Neural cell (in vitro differentiated cells): ENCODE results near the gene PCP4. TPM values are rescaled to one million over a fixed set of nuclear protein-coding genes. Genes with fewer than 3 reads are reported as not detected.

Experiments used
- H2AFZ ChIP-seq: fragments of 200-600, 300-800 bp; sonication (generic), shearing (Covaris generic); 2 replicates; pipeline ENCODE4 v1.6.0; 2014; ENCODE audit warnings: low read depth, mild to moderate bottlenecking, antibody characterized with exemption, low read length, moderate library complexity
- H3F3A ChIP-seq: fragments of 200-600 bp; shearing (Covaris generic); 2 replicates; pipeline ENCODE4 v1.6.1; 2016; ENCODE audit warnings: mild to moderate bottlenecking, moderate library complexity, mixed read lengths, antibody characterized with exemption, low read length; ENCODE audit not compliant: insufficient read depth, poor library complexity, severe bottlenecking
- H3K27ac ChIP-seq: fragments of 200-600, 300-800 bp; sonication (generic), shearing (Covaris generic); 2 replicates; pipeline ENCODE4 v1.5.1; 2014; ENCODE audit warnings: mild to moderate bottlenecking, low read length, moderate library complexity
- H3K27me3 ChIP-seq: fragments of 300-800, 200-600 bp; sonication (generic), shearing (Covaris generic); 2 replicates; pipeline ENCODE4 v1.6.0; 2014; ENCODE audit warnings: mild to moderate bottlenecking, low read depth, low read length, moderate library complexity; ENCODE audit not compliant: insufficient read depth
- H3K36me3 ChIP-seq: fragments of 300-800, 200-600 bp; sonication (generic), shearing (Covaris generic); 2 replicates; pipeline ENCODE4 v1.5.1; 2014; ENCODE audit warnings: mild to moderate bottlenecking, antibody characterized with exemption, low read length, moderate library complexity; ENCODE audit not compliant: insufficient read depth
- H3K4me2 ChIP-seq: fragments of 300-800, 200-600 bp; sonication (generic), shearing (Covaris generic); 2 replicates; pipeline ENCODE4 v1.6.0; 2014; ENCODE audit warnings: mild to moderate bottlenecking, low read length
- H3K4me3 ChIP-seq: fragments of 300-800, 200-600 bp; sonication (generic), shearing (Covaris generic); 2 replicates; pipeline ENCODE4 v1.5.1; 2014; ENCODE audit warnings: mild to moderate bottlenecking, low read length, moderate library complexity
- H3K79me2 ChIP-seq: fragments of 200-600 bp; shearing (Covaris generic); replicated peaks from 2 replicates; pipeline ENCODE4 v1.6.0; 2014; ENCODE audit warnings: mild to moderate bottlenecking, low read length, moderate library complexity; ENCODE audit not compliant: insufficient read depth
- H3K9ac ChIP-seq: fragments of 300-800, 200-600 bp; sonication (generic), shearing (Covaris generic); 2 replicates; pipeline ENCODE4 v1.6.1; 2016; ENCODE audit warnings: mild to moderate bottlenecking, low read length, mixed read lengths
- H3K9me2 ChIP-seq: fragments of 200-600 bp; shearing (Covaris generic); 2 replicates; pipeline ENCODE4 v1.6.1; 2016; ENCODE audit warnings: mild to moderate bottlenecking, low read length, mixed read lengths; ENCODE audit not compliant: insufficient read depth
- H3K9me3 ChIP-seq: fragments of 200-600, 300-800 bp; sonication (generic), shearing (Covaris generic); 2 replicates; pipeline ENCODE4 v1.6.1; 2016; ENCODE audit warnings: mild to moderate bottlenecking, mixed run types, low read length, moderate library complexity, mixed read lengths
- H4K20me1 ChIP-seq: fragments of 200-600 bp; shearing (Covaris generic); 2 replicates; pipeline ENCODE4 v1.6.1; 2016; ENCODE audit warnings: mild to moderate bottlenecking, mixed run types; ENCODE audit not compliant: insufficient read depth
- EP300 ChIP-seq: fragments of 450-650 bp; conservative IDR thresholded peaks from 2 replicates; pipeline ENCODE4 v1.6.1; 2014; ENCODE audit warnings: antibody characterized with exemption, mild to moderate bottlenecking, moderate library complexity; ENCODE audit not compliant: poor library complexity, severe bottlenecking
- EZH2 ChIP-seq: fragments of 200-600, 300-800 bp; shearing (Covaris generic), sonication (generic); IDR thresholded peaks from 2 replicates; pipeline ENCODE4 v1.6.1; 2014; ENCODE audit warnings: antibody characterized with exemption, low read length, borderline replicate concordance, mild to moderate bottlenecking; ENCODE audit not compliant: insufficient read depth, poor library complexity, severe bottlenecking
- MXI1 ChIP-seq: fragments of 450-650 bp; conservative IDR thresholded peaks from 2 replicates; pipeline ENCODE4 v1.6.1; 2014; ENCODE audit warnings: antibody characterized with exemption, mild to moderate bottlenecking; ENCODE audit not compliant: poor library complexity, severe bottlenecking
- POLR2AphosphoS5 ChIP-seq: IDR thresholded peaks from 2 replicates; pipeline ENCODE4 v1.6.1; 2012
- RAD21 ChIP-seq: fragments of 450-650 bp; conservative IDR thresholded peaks from 2 replicates; pipeline ENCODE4 v1.6.1; 2014; ENCODE audit warnings: antibody characterized with exemption, mild to moderate bottlenecking, moderate library complexity
- SMC3 ChIP-seq: fragments of 450-650 bp; conservative IDR thresholded peaks from 2 replicates; pipeline ENCODE4 v1.6.1; 2014; ENCODE audit warnings: antibody characterized with exemption, mild to moderate bottlenecking, moderate library complexity; ENCODE audit not compliant: poor library complexity
- TAF1 ChIP-seq: IDR thresholded peaks from 2 replicates; pipeline ENCODE4 v1.6.1; 2012; ENCODE audit warnings: low read depth
- polyA plus RNA-seq: library from polyadenylated mRNA; depleted of rRNA; stranded (reverse); fragments of >200 nt; gene quantifications from 2 replicates; pipeline ENCODE4 v1.2.3, GENCODE V29; 2014
- TF ChIP-seq, protein P1 (sequence below): IDR thresholded peaks from 2 replicates; pipeline ENCODE4 v1.6.1; 2012; ENCODE audit warnings: borderline replicate concordance
- TF ChIP-seq, protein P2 (sequence below): fragments of 450-650 bp; IDR thresholded peaks from 2 replicates; pipeline ENCODE4 v1.5.1; 2014; ENCODE audit warnings: antibody characterized with exemption, mild to moderate bottlenecking, moderate library complexity; ENCODE audit not compliant: poor library complexity, severe bottlenecking

PCP4 gene
- polyA plus RNA-seq, 1 donor from 2014 or later, result 10.1 TPM

DNA sequence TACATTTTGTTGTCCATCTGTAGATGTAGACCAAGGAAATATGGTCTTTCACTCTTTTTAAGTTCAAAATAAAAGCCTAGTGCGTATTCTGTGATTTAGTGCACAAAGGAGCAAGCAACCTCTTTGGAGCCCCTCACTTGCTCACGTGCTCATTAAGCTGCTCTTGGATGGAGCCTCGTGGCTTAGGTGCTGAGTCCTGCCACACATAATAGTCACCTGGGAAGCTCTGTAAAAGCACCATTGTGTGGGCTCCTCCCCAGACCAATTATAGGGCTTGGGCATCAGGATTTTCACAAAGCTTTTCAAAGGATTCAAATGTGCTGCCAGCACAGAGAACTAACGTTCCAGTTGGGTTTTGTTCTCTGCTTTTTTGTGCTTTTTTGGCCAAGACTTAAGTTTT is 85.0 kb downstream of the PCP4 start:
- Histone ChIP-seq H3K9me2 (no peaks in the 10 kb centered on the region), H3K4me3 (no peak overlapping the region), H3K4me2 (no peak overlapping the region), H3K9ac (no peak overlapping the region), H3K9me3 (peaks cover 5% of the 10 kb centered on the region), H3K27ac (no peak overlapping the region), H3K79me2 (no peaks in the 10 kb centered on the region), H3K27me3 (no peaks in the 10 kb centered on the region), H4K20me1 (no peaks in the 10 kb centered on the region), H3K36me3 (no peaks in the 10 kb centered on the region), H3F3A (no peaks in the 10 kb centered on the region), H2AFZ (no peak overlapping the region)
- TF ChIP-seq MXI1 (no peak), SMC3 (no peak), TAF1 (no peak), POLR2AphosphoS5 (no peak), EZH2 (no peak), RAD21 (no peak), EP300 (no peak)
- TF ChIP-seq, protein P1, sequence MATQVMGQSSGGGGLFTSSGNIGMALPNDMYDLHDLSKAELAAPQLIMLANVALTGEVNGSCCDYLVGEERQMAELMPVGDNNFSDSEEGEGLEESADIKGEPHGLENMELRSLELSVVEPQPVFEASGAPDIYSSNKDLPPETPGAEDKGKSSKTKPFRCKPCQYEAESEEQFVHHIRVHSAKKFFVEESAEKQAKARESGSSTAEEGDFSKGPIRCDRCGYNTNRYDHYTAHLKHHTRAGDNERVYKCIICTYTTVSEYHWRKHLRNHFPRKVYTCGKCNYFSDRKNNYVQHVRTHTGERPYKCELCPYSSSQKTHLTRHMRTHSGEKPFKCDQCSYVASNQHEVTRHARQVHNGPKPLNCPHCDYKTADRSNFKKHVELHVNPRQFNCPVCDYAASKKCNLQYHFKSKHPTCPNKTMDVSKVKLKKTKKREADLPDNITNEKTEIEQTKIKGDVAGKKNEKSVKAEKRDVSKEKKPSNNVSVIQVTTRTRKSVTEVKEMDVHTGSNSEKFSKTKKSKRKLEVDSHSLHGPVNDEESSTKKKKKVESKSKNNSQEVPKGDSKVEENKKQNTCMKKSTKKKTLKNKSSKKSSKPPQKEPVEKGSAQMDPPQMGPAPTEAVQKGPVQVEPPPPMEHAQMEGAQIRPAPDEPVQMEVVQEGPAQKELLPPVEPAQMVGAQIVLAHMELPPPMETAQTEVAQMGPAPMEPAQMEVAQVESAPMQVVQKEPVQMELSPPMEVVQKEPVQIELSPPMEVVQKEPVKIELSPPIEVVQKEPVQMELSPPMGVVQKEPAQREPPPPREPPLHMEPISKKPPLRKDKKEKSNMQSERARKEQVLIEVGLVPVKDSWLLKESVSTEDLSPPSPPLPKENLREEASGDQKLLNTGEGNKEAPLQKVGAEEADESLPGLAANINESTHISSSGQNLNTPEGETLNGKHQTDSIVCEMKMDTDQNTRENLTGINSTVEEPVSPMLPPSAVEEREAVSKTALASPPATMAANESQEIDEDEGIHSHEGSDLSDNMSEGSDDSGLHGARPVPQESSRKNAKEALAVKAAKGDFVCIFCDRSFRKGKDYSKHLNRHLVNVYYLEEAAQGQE, result no peak
- TF ChIP-seq, protein P2, sequence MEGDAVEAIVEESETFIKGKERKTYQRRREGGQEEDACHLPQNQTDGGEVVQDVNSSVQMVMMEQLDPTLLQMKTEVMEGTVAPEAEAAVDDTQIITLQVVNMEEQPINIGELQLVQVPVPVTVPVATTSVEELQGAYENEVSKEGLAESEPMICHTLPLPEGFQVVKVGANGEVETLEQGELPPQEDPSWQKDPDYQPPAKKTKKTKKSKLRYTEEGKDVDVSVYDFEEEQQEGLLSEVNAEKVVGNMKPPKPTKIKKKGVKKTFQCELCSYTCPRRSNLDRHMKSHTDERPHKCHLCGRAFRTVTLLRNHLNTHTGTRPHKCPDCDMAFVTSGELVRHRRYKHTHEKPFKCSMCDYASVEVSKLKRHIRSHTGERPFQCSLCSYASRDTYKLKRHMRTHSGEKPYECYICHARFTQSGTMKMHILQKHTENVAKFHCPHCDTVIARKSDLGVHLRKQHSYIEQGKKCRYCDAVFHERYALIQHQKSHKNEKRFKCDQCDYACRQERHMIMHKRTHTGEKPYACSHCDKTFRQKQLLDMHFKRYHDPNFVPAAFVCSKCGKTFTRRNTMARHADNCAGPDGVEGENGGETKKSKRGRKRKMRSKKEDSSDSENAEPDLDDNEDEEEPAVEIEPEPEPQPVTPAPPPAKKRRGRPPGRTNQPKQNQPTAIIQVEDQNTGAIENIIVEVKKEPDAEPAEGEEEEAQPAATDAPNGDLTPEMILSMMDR, result no peak

DNA sequence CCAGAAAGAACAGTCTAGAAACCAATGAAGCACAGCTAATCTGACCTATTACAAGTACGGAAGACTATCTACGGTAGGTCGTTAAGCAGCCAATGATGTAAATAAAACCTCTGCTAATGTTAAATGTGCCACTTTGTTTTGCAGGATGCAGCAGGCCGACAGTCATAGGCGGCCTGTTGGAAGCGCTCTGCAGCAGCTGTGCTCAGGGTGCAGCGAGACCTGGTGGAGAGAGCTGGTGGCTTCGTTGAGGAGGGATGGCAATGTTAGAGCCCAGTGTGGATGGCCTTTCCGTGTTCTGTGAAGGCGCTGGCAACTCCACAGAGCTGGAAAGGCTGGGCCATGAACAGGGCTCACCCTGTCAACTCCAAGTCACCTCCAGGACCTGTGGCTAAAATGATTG is 87.3 kb downstream of the PCP4 start:
- Histone ChIP-seq H3K27ac (no peak overlapping the region), H3K36me3 (no peaks in the 10 kb centered on the region), H3K79me2 (no peaks in the 10 kb centered on the region), H3K9me3 (no peaks in the 10 kb centered on the region), H3K4me2 (no peak overlapping the region), H2AFZ (no peak overlapping the region), H3K9me2 (no peaks in the 10 kb centered on the region), H3K9ac (no peak overlapping the region), H3K27me3 (no peaks in the 10 kb centered on the region), H4K20me1 (no peaks in the 10 kb centered on the region), H3F3A (no peaks in the 10 kb centered on the region), H3K4me3 (no peak overlapping the region)
- TF ChIP-seq SMC3, result no peak

DNA sequence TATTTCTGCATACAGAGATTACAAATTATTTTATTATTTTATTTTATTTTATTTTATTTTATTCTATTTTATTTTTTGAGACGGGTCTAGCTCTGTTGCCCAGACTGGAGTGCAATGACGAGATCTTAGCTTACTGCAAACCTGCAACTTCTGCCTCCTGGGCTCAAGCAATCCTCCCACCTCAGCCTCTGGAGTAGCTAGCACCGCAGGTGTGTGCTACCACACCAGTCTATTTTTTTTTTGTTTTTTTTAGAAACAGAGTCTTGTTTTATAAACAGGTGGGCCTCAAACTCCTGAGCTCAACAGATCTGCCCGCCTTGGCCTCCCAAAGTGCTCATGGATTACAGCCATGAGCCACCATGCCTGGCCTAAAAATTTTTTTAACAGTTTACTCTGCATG is 88.1 kb downstream of the PCP4 start:
- no peaks in the 10 kb centered on the region for H3F3A ChIP-seq
- H3K9ac ChIP-seq, result no peak overlapping the region
- no peaks in the 10 kb centered on the region for H3K36me3 ChIP-seq
- H3K4me2 ChIP-seq, result no peak overlapping the region
- TF ChIP-seq POLR2AphosphoS5 (no peak), MXI1 (no peak), RAD21 (no peak), SMC3 (no peak), TAF1 (no peak), EP300 (no peak), EZH2 (no peak)
- TF ChIP-seq, protein P1, result no peak
- TF ChIP-seq, protein P2, result no peak
- no peaks in the 10 kb centered on the region for H3K27me3 ChIP-seq
- no peaks in the 10 kb centered on the region for H4K20me1 ChIP-seq
- no peak overlapping the region for H2AFZ ChIP-seq
- H3K9me2 ChIP-seq, result no peaks in the 10 kb centered on the region
- no peak overlapping the region for H3K27ac ChIP-seq
- no peaks in the 10 kb centered on the region for H3K79me2 ChIP-seq
- H3K9me3 ChIP-seq, result no peaks in the 10 kb centered on the region
- no peak overlapping the region for H3K4me3 ChIP-seq
